GM10847 (cell line): Measurements from ENCODE around the gene LSG1.

Experiments
- POLR2A ChIP-seq: IDR thresholded peaks from 2 replicates; pipeline ENCODE4 v1.6.1; 2011; ENCODE audit not compliant: insufficient read length; ENCODE audit errors: extremely low read depth

LSG1 gene

DNA sequence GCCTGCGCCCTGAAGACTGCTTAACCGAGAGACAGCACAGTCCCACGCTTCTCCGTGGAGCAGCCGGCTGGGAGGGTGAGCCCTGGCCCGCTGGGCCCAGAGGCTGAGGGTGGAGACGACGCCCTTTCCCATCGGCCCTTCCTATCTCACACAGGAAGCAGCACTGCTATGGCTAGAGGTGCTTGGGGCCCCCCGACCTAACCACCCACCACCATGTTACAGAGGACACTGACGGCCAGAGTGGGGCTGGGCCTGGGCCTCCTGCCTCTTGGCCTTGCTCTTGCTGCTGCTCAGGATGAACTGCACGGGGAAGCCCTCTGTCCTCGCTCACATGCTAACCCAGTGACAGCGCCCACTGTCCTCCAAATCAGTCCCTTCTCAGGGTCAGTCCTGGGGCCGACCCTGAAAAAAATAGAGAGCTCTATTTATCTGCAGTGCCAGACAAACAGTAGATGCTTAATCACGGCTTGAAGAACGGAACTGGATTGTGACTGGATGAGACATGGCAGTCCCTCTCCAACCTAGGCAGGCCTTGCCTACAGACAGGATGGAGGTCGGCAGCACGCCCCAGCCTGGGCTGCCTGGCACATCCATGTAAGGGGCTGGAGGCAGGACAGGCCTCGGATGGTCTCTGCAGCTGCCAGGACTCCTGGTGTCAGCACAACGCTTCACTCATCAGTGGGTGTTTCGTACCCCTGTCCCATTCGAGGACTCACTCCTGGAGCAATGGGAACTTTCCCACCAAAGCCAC lies 53.0 kb downstream of the LSG1 start:
- no peak for TF ChIP-seq POLR2A

DNA sequence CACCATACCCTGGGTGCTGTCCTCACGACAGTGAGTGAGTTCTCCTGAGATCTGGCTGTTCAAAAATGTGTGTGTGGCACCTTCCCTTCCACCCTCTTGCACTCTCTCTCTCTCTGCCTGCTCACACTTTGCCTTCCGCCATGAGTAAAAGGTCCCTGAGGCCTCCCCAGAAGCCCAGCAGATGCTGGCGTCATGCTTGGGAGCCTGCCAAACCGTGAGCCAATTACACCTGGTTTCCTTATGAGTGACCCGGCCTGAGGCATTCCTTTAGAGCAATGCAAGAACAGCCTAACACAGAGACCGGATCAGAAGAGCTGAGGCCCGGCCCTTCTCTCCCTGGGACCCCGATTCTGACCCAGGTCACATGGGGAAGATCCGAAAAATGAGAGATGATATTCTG lies 54.2 kb downstream of the LSG1 start:
- no peak for TF ChIP-seq POLR2A

DNA sequence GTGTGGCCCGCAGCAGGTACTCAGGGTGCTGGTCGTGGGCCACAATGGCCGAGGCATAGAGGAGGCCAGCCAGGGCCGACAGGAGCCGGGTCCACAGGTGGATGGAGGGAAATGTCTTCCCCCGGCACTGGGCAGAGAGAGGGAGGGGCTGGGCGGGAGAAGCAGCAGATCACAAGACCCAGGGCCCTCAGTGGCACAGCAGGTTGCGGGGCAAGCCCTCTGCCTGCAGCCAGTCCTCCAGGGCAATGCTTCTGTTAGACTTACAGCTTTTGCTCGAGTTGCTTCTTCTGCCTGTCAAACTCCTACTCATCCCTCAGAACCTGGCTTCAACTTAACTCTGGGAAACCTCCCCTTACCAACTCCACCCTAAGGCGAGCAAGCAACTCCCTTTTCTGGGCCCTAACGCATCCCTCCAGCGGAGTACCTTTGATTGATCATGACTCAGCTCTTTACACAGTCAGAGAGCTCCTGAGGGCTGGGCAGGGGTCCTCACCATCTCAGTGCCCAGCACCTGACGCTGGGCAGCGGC lies 54.8 kb downstream of the LSG1 start:
- TF ChIP-seq POLR2A: no peak

DNA sequence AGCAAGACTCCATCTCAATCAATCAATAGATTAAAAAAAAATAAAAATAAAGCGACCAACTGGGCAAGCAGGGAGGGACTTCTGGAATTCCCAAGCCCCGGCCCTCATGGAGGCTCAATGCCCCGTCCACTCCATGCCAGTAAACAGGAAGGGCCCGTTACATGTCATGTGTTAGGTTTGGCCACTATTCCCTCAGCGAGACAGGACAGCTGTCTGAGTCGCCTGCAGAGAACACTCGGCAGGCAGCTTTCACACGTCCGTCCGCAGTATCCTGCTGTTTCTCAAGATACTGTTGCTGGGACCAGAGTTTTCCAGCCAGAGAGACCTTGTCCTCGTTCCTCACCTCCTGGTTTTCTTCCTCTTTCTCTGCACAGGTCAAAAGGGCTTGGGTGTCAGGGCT lies 56.8 kb downstream of the LSG1 start:
- TF ChIP-seq POLR2A: no peak

DNA sequence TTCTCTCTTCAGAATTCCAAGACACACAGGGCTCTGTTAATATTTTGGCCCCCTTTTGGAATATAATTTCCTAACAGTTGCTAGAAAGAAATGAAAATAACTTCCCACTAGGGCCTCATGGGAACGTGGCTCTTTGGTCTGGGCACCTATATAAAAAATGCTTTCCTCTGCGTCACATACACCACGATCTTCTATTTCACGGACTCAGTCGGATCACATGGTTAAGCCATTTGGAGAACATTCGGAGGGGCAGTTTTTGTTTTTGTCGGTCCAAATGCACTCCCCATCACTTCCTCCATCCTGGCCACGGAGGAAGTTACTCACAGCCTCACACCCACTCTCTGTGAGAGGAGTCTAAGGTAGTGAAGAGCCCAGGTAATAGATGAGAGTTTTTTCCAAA lies 59.8 kb downstream of the LSG1 start:
- no peak for TF ChIP-seq POLR2A

DNA sequence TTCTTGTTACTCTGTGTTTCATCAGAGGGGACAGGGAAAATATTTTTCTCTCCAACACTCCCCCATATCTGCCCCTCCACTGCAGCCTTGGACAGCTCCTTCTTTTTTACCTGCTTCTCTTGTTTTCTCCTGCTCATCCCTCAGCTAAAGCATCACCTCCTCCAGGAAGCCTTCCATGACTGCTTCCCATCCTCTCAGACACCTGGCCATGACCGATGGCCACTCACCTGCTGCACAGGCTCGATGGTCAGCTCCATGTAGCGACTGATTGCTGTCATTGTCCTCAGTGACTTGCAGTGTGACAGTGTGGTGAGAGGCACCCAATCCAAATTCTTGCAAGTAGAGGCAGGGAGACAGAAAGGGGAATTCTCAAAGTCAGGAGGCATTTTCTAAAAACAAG lies 61.3 kb downstream of the LSG1 start:
- TF ChIP-seq POLR2A: no peak

DNA sequence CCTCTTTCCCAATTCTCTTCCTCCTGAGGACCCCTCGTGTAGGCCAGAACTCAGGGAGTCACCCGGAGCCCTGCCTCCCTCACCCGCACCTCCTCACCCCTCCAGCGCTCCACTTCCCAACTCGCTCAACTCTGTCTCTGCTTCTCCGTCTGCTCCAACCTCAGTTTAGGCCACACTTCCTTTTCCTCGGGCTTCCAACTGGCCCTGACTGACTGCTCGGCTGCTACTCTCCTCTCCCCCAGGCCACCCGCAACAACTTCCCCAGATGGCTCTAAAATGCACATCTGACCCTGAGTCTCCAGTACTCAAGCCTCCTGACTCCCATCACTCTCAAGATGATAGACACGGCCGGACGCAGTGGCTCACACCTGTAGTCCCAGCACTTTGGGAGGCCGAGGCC lies 62.4 kb downstream of the LSG1 start:
- no peak for TF ChIP-seq POLR2A

DNA sequence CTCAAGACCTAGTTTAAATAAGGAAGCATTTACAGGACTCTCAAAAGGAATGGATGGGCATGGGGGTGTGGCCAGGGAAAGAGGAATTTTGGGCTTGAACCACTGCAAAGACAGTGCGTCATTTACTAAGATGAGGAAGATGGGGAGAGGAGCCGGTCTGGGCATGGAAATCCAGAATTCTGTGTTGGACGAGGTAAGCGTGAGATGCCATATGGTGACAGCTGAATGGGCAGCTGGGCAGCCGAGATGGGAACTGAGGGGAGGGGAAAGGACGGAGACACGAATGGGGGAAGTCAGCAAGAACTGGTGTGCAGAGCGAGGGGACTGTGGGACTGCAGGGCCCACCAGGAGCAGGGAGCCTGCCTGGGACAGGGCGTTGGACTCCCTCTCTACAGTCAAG lies 63.0 kb downstream of the LSG1 start:
- no peak for TF ChIP-seq POLR2A

DNA sequence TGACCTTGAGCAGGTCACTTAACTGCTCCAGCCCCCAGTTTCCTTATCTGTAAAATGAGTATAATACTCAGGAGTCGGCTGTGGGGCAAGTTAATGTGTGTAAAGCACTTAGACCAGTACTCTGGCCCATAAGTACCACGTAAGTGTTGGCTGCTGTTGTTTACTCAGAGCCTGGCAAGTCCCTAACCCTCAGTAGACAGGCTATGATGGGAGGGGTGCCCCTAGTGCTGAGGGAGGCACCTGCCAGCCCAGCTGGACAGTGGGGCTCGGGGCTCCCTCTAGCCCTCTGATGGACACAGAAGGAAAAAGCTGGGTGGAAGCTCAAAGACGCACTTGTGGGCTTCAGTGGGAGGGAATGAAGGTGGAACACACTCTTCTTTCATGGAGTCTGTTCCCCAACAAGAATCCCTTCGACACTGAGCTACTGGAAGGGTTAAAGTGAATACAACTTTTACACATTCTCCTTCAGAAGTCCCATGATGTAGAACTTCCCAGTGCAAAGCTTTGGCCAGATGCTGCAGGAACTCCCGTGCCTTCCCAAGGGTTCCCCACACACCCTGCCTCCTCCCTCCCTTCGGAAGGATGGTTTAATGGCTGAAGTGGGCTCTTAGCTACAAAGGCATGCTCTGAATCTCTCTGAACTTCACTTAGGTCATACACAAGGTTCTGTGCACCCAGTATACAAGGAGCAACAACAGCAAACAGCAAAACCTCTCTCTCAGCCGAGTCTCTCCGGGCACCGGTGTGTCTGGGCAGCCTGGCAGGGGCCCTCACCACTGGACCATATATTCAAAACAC lies 64.2 kb downstream of the LSG1 start:
- no peak for TF ChIP-seq POLR2A

DNA sequence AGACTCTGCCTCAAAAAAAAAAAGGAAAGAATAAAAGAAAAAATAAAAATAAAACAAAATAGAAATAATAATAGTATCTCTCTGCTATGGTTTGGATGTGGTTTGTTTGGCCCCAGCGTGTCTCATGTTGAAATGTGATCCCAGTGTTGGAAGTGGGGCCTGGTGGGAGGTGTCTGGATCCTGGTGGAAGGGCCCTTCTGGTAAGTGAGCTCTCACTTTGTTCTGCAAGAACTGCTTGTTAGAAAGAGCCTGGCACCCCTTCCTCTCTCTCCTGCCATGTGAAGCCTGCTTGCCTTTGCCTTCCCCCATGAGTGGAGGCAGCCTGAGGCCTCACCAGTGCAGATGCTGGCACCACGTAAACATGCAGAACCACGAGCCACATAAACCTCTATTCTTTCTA lies 65.0 kb downstream of the LSG1 start:
- no peak for TF ChIP-seq POLR2A

DNA sequence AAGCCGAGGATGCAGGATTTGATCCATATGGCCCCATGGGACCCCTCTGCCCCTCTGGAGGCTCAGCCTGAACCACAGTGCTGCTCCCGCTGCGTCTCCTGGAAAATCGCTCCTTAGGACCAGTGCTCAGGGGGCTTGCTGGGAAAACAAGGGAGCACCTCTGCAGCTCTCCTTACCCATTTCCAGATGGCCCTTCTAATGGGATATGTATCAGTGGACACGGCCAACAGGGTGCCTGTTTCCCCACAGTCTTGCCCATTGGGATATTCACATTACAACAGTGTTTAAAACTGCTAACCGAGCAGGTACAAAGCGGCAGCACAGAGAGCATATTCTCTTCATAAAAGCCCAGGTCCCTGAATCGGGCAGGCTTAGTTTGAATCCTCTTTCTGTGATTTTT lies 65.8 kb downstream of the LSG1 start:
- no peak for TF ChIP-seq POLR2A

DNA sequence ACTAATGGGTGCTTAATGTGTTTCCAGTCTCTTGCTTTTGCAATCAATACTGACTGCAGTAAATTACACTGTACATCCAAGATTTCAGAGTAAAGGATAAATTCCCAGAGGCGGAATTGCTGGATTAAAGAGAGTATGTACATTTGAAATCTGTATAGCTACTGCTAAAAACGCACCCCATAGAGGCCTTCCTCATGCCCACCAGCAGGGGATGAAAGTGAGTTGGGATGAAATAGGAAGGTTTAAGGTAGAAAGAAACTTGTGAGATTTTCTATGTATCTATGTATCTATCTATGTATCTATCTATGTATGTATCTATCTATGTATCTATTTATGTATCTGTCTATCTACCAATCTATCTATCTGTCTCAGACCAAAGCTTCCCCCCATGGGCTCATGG lies 67.2 kb downstream of the LSG1 start:
- TF ChIP-seq POLR2A: no peak

DNA sequence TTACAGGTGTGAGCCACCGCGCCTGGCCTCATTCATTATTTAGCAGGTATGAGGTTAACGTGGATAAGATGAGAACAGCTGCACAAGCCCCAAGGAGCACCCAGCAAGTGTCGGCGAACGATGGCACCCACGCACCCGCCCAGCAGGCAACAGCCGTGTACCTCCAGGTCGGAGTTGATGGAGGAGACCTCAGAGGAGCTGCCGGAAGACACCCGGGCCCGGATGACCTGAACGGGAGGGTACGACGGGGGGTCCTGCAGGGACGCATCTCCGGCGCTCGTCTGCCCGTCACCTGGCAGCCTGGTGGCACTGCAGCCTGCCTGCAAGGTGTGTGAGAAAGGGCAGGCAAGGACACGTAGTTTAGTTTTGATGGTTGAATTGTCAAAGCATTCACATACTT lies 67.9 kb downstream of the LSG1 start:
- no peak for TF ChIP-seq POLR2A

DNA sequence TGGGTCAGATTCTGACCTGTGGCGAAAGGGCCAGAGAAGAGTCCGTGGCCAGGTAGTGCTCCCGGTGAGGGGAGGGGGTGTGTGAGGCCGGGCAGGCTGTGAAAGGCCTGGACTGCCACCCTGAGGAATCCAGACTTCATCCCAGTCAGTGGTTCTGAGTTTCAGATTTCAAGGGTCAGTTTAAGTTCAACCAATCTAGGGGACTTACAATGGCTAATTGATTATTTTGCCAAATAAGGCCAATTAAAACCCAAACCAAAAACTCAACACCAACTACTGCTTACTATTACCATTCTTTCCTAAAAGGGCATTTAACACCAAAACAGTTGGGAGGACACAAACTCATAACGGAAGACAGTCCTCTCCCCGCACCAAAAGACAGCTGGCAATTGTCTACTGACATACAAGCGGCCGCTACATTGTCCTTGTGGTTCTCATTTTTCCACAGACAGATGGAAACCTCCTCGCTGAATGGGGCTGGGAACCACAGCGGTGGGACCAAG lies 69.3 kb downstream of the LSG1 start:
- TF ChIP-seq POLR2A: no peak

DNA sequence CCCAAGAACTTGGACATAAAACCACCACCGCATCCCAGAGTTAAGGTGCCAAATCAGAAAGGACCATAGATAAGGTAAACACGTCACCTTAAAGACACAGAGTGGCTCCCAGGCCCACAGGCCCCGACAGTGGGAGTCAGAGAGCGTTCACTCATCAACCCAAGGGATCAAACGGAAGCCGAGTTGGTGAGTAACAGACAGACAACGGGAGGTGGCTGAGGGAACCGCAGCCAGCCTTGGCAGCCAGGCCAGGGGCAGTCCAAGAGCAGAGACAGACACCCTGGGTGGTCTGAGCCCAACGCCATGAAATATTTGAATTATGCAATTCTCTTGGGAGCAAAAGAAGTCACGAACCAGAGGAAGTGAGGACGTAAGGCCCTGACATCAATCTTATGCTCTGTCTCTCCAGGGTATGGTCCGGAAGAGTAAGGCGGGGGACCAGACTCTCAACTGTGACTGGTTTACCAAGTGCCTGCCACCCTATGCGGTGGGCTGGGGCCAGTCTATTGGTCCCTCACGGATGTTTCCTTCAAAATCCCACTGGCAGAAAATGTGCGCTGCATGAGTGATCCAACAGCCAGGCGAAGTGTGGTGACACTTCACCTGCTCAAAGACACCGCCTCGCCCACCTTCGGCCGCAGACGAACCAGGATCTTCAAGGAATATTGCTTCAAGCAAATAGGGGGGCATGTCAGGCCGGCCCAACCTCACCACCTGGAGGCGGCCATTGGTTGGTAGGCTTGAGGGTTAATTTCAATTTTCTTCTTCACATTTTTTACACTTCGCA lies 73.0 kb downstream of the LSG1 start:
- no peak for TF ChIP-seq POLR2A

DNA sequence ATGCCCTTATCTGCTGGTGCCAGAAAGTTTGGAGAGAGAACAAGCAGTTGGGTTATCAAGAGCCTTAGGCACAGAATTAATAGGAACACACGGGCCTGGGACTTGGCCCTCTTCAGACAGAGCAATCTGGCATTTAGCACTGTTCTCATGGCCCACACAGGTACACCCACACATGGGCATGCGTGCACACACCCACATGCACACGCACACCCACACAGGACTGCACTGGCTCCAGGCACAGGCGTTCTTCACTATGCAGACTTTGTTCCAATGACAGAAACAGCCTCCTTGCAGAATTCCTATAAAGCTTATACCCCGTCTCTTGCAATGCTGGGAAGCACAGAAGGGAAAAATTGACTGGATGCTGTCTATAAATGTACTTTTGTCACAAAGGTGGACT lies 75.1 kb downstream of the LSG1 start:
- TF ChIP-seq POLR2A: no peak
